Neural cell (in vitro differentiated cells): ENCODE data around the gene ADGB. TPM values are rescaled to one million over a fixed set of nuclear protein-coding genes. Genes with fewer than 3 reads are reported as not detected.

Experiments used
- H2AFZ ChIP-seq: fragments of 200-600, 300-800 bp; sonication (generic), shearing (Covaris generic); 2 replicates; pipeline ENCODE4 v1.6.0; 2014; ENCODE audit warnings: low read depth, mild to moderate bottlenecking, antibody characterized with exemption, low read length, moderate library complexity
- H3F3A ChIP-seq: fragments of 200-600 bp; shearing (Covaris generic); 2 replicates; pipeline ENCODE4 v1.6.1; 2016; ENCODE audit warnings: mild to moderate bottlenecking, moderate library complexity, mixed read lengths, antibody characterized with exemption, low read length; ENCODE audit not compliant: insufficient read depth, poor library complexity, severe bottlenecking
- H3K27ac ChIP-seq: fragments of 200-600, 300-800 bp; sonication (generic), shearing (Covaris generic); 2 replicates; pipeline ENCODE4 v1.5.1; 2014; ENCODE audit warnings: mild to moderate bottlenecking, low read length, moderate library complexity
- H3K27me3 ChIP-seq: fragments of 300-800, 200-600 bp; sonication (generic), shearing (Covaris generic); 2 replicates; pipeline ENCODE4 v1.6.0; 2014; ENCODE audit warnings: mild to moderate bottlenecking, low read depth, low read length, moderate library complexity; ENCODE audit not compliant: insufficient read depth
- H3K36me3 ChIP-seq: fragments of 300-800, 200-600 bp; sonication (generic), shearing (Covaris generic); 2 replicates; pipeline ENCODE4 v1.5.1; 2014; ENCODE audit warnings: mild to moderate bottlenecking, antibody characterized with exemption, low read length, moderate library complexity; ENCODE audit not compliant: insufficient read depth
- H3K4me2 ChIP-seq: fragments of 300-800, 200-600 bp; sonication (generic), shearing (Covaris generic); 2 replicates; pipeline ENCODE4 v1.6.0; 2014; ENCODE audit warnings: mild to moderate bottlenecking, low read length
- H3K4me3 ChIP-seq: fragments of 300-800, 200-600 bp; sonication (generic), shearing (Covaris generic); 2 replicates; pipeline ENCODE4 v1.5.1; 2014; ENCODE audit warnings: mild to moderate bottlenecking, low read length, moderate library complexity
- H3K79me2 ChIP-seq: fragments of 200-600 bp; shearing (Covaris generic); replicated peaks from 2 replicates; pipeline ENCODE4 v1.6.0; 2014; ENCODE audit warnings: mild to moderate bottlenecking, low read length, moderate library complexity; ENCODE audit not compliant: insufficient read depth
- H3K9ac ChIP-seq: fragments of 300-800, 200-600 bp; sonication (generic), shearing (Covaris generic); 2 replicates; pipeline ENCODE4 v1.6.1; 2016; ENCODE audit warnings: mild to moderate bottlenecking, low read length, mixed read lengths
- H3K9me2 ChIP-seq: fragments of 200-600 bp; shearing (Covaris generic); 2 replicates; pipeline ENCODE4 v1.6.1; 2016; ENCODE audit warnings: mild to moderate bottlenecking, low read length, mixed read lengths; ENCODE audit not compliant: insufficient read depth
- H3K9me3 ChIP-seq: fragments of 200-600, 300-800 bp; sonication (generic), shearing (Covaris generic); 2 replicates; pipeline ENCODE4 v1.6.1; 2016; ENCODE audit warnings: mild to moderate bottlenecking, mixed run types, low read length, moderate library complexity, mixed read lengths
- H4K20me1 ChIP-seq: fragments of 200-600 bp; shearing (Covaris generic); 2 replicates; pipeline ENCODE4 v1.6.1; 2016; ENCODE audit warnings: mild to moderate bottlenecking, mixed run types; ENCODE audit not compliant: insufficient read depth
- CTCF ChIP-seq: fragments of 450-650 bp; IDR thresholded peaks from 2 replicates; pipeline ENCODE4 v1.5.1; 2014; ENCODE audit warnings: antibody characterized with exemption, mild to moderate bottlenecking, moderate library complexity; ENCODE audit not compliant: poor library complexity, severe bottlenecking
- EP300 ChIP-seq: fragments of 450-650 bp; conservative IDR thresholded peaks from 2 replicates; pipeline ENCODE4 v1.6.1; 2014; ENCODE audit warnings: antibody characterized with exemption, mild to moderate bottlenecking, moderate library complexity; ENCODE audit not compliant: poor library complexity, severe bottlenecking
- EZH2 ChIP-seq: fragments of 200-600, 300-800 bp; shearing (Covaris generic), sonication (generic); IDR thresholded peaks from 2 replicates; pipeline ENCODE4 v1.6.1; 2014; ENCODE audit warnings: antibody characterized with exemption, low read length, borderline replicate concordance, mild to moderate bottlenecking; ENCODE audit not compliant: insufficient read depth, poor library complexity, severe bottlenecking
- MXI1 ChIP-seq: fragments of 450-650 bp; conservative IDR thresholded peaks from 2 replicates; pipeline ENCODE4 v1.6.1; 2014; ENCODE audit warnings: antibody characterized with exemption, mild to moderate bottlenecking; ENCODE audit not compliant: poor library complexity, severe bottlenecking
- POLR2AphosphoS5 ChIP-seq: IDR thresholded peaks from 2 replicates; pipeline ENCODE4 v1.6.1; 2012
- RAD21 ChIP-seq: fragments of 450-650 bp; conservative IDR thresholded peaks from 2 replicates; pipeline ENCODE4 v1.6.1; 2014; ENCODE audit warnings: antibody characterized with exemption, mild to moderate bottlenecking, moderate library complexity
- REST ChIP-seq: IDR thresholded peaks from 2 replicates; pipeline ENCODE4 v1.6.1; 2012; ENCODE audit warnings: borderline replicate concordance
- SMC3 ChIP-seq: fragments of 450-650 bp; conservative IDR thresholded peaks from 2 replicates; pipeline ENCODE4 v1.6.1; 2014; ENCODE audit warnings: antibody characterized with exemption, mild to moderate bottlenecking, moderate library complexity; ENCODE audit not compliant: poor library complexity
- TAF1 ChIP-seq: IDR thresholded peaks from 2 replicates; pipeline ENCODE4 v1.6.1; 2012; ENCODE audit warnings: low read depth
- polyA plus RNA-seq: library from polyadenylated mRNA; depleted of rRNA; stranded (reverse); fragments of >200 nt; gene quantifications from 2 replicates; pipeline ENCODE4 v1.2.3, GENCODE V29; 2014

The ADGB gene
- polyA plus RNA-seq, 1 donor from 2014 or later, result not detected

- H4K20me1 ChIP-seq, result no peaks in the 10 kb centered on the region
- no peak overlapping the region for H2AFZ ChIP-seq
- no peak overlapping the region for H3K4me2 ChIP-seq
- H3K79me2 ChIP-seq, result no peaks in the 10 kb centered on the region
- H3K36me3 ChIP-seq, result no peaks in the 10 kb centered on the region
- H3K27me3 ChIP-seq, result no peaks in the 10 kb centered on the region
- TF ChIP-seq EZH2 (no peak), RAD21 (no peak), MXI1 (no peak), POLR2AphosphoS5 (no peak), SMC3 (no peak), REST (no peak), CTCF (no peak)
- no peak overlapping the region for H3K9ac ChIP-seq
- no peak overlapping the region for H3K27ac ChIP-seq
- H3K9me2 ChIP-seq, result no peaks in the 10 kb centered on the region
- H3F3A ChIP-seq, result no peaks in the 10 kb centered on the region
- no peaks in the 10 kb centered on the region for H3K9me3 ChIP-seq
- H3K4me3 ChIP-seq, result no peak overlapping the region
Measured at GRCh38 chr6:146861716-146862115, 262.9 kb downstream of the ADGB start.

GRCh38 chr6:146862508-146862919 lies 263.7 kb downstream of the ADGB start:
- Histone ChIP-seq H3K36me3 (no peaks in the 10 kb centered on the region), H3K27ac (no peak overlapping the region), H4K20me1 (no peaks in the 10 kb centered on the region), H3K27me3 (no peaks in the 10 kb centered on the region), H3K4me3 (no peak overlapping the region), H3K4me2 (no peak overlapping the region), H3F3A (no peaks in the 10 kb centered on the region), H3K9ac (no peak overlapping the region), H3K9me3 (no peaks in the 10 kb centered on the region), H3K9me2 (no peaks in the 10 kb centered on the region), H3K79me2 (no peaks in the 10 kb centered on the region), H2AFZ (no peak overlapping the region)
- no peak for TF ChIP-seq POLR2AphosphoS5
- no peak for TF ChIP-seq MXI1
- TF ChIP-seq REST, result no peak
- no peak for TF ChIP-seq CTCF
- TF ChIP-seq RAD21, result no peak
- TF ChIP-seq EZH2, result no peak
- no peak for TF ChIP-seq SMC3
- TF ChIP-seq EP300, result no peak
- TF ChIP-seq TAF1, result no peak
